GM12878 (cell line): Measurements from ENCODE around the gene PMF1. TPM values are rescaled to one million over a fixed set of nuclear protein-coding genes. Genes with fewer than 3 reads are reported as not detected.

Source experiments
- ATAC-seq: fragments of 200-7000 bp; cut with Tn5 transposase; 3 replicates; pipeline ENCODE4 v1.9.1; 2020; ENCODE audit warnings: mild to moderate bottlenecking, moderate library complexity
- BruUV-seq: library from RNA; stranded (reverse); fragments of 400-500 nt; replicated peaks from 2 replicates; lab custom pipeline; 2021; lab: Mats Ljungman, UMichigan
- CTCF ChIA-PET: fragments of 300-600 bp; sonication (Branson Sonifier 250); formaldehyde crosslinking; extraction: SDS; loops from one replicate; lab custom pipeline; 2021; ENCODE audit warnings: inconsistent platforms; lab: Yijun Ruan, JAX
- POLR2A ChIA-PET: fragments of 350-600 bp; formaldehyde crosslinking; extraction: SDS; loops from one replicate; lab custom pipeline; 2021; ENCODE audit warnings: inconsistent platforms; lab: Charles Lee
- RAD21 ChIA-PET: fragments of 300-600 bp; sonication (Branson Sonifier 250); formaldehyde crosslinking; loops from one replicate; lab custom pipeline; 2023; ENCODE audit warnings: antibody characterized with exemption; ENCODE audit not compliant: unreplicated experiment; lab: Charles Lee
- SMC1A ChIA-PET: fragments of 300-600 bp; sonication (Branson Sonifier 250); formaldehyde crosslinking; loops from one replicate; lab custom pipeline; 2023; ENCODE audit not compliant: unreplicated experiment, uncharacterized antibody; lab: Charles Lee
- DNase-seq: peaks from one replicate; pipeline ENCODE4 v3.0.0-alpha.2; 2011; ENCODE audit warnings: low read depth, low spot score
- FAIRE-seq: peaks from 3 replicates; lab custom pipeline; 2011; peaks lifted over from hg19 to GRCh38; lab: Jason Lieb, UNC
- H2AFZ ChIP-seq: 2 replicates; pipeline ENCODE4 v1.6.0; 2011; ENCODE audit warnings: low read depth, low read length, control low read depth; ENCODE audit not compliant: control insufficient read depth
- H3K27ac ChIP-seq: 2 replicates; pipeline ENCODE4 v1.5.1; 2011; ENCODE audit warnings: control low read depth; ENCODE audit not compliant: control insufficient read depth, insufficient read depth
- H3K27me3 ChIP-seq, 2 experiments: replicated peaks in 1 of 2; 2 replicates each; pipeline versions ENCODE4 v1.6.0 to v1.6.1; 2011; ENCODE audit warnings: low read length in 1 of 2; ENCODE audit not compliant: control insufficient read depth in 2 of 2, insufficient read depth in 2 of 2
- H3K36me3 ChIP-seq, 2 experiments: 2 replicates each; pipeline ENCODE4 v1.5.1; 2011; ENCODE audit warnings: low read length in 1 of 2; ENCODE audit not compliant: control insufficient read depth in 2 of 2, insufficient read depth in 2 of 2
- H3K4me1 ChIP-seq: 2 replicates; pipeline ENCODE4 v1.6.1; 2011; ENCODE audit warnings: mild to moderate bottlenecking, low read length, moderate library complexity, mixed read lengths; ENCODE audit not compliant: control insufficient read depth, insufficient read depth
- H3K4me2 ChIP-seq: 2 replicates; pipeline ENCODE4 v1.6.0; 2011; ENCODE audit warnings: control low read depth; ENCODE audit not compliant: control insufficient read depth, insufficient read depth
- H3K4me3 ChIP-seq: fragments of 200-600 bp; sonication (generic); 2 replicates; pipeline ENCODE4 v1.5.1; 2016
- H3K79me2 ChIP-seq: 2 replicates; pipeline ENCODE4 v1.6.0; 2011; ENCODE audit warnings: low read length; ENCODE audit not compliant: control insufficient read depth, insufficient read depth
- H3K9ac ChIP-seq: 2 replicates; pipeline ENCODE4 v1.8.0; 2011; ENCODE audit warnings: low read length, control low read depth, mixed read lengths; ENCODE audit not compliant: control insufficient read depth, insufficient read depth
- H3K9me3 ChIP-seq: replicated peaks from 3 replicates; pipeline ENCODE4 v1.5.1; 2011; ENCODE audit warnings: mild to moderate bottlenecking, low read length; ENCODE audit not compliant: control insufficient read depth, insufficient read depth
- H4K20me1 ChIP-seq: 2 replicates; pipeline ENCODE4 v1.6.0; 2011; ENCODE audit not compliant: control insufficient read depth, insufficient read depth
- ATF2 ChIP-seq: IDR thresholded peaks from 2 replicates; pipeline ENCODE4 v1.6.1; 2012; ENCODE audit warnings: low read length, inconsistent platforms
- BRCA1 ChIP-seq: IDR thresholded peaks from 2 replicates; pipeline ENCODE4 v1.6.1; 2011; ENCODE audit warnings: low read depth, low read length, improper control_type of control experiment
- IKZF2 ChIP-seq, 2 experiments: fragments of 450-650 bp; IDR thresholded peaks; 2 replicates each; pipeline ENCODE4 v1.6.1; 2017; ENCODE audit warnings: mild to moderate bottlenecking in 2 of 2, moderate library complexity in 2 of 2
- NRF1 ChIP-seq: conservative IDR thresholded peaks from 2 replicates; pipeline ENCODE4 v1.6.1; 2011; ENCODE audit warnings: mild to moderate bottlenecking, low read depth, low read length, improper control_type of control experiment
- RELA ChIP-seq: fragments of 450-650 bp; IDR thresholded peaks from 2 replicates; pipeline ENCODE4 v1.8.0; 2014; ENCODE audit warnings: borderline replicate concordance; ENCODE audit not compliant: partially characterized antibody
- SIN3A ChIP-seq: IDR thresholded peaks from 2 replicates; pipeline ENCODE4 v1.6.1; 2012; ENCODE audit warnings: low read depth, low read length, improper control_type of control experiment
- USF1 ChIP-seq: IDR thresholded peaks from 2 replicates; pipeline ENCODE4 v1.6.1; 2011; ENCODE audit warnings: borderline replicate concordance, low read depth, mild to moderate bottlenecking, moderate library complexity, mixed read lengths, low read length; ENCODE audit not compliant: insufficient read depth; ENCODE audit errors: extremely low read length
- YBX1 ChIP-seq: fragments of 450-650 bp; IDR thresholded peaks from 2 replicates; pipeline ENCODE4 v1.6.1; 2016; ENCODE audit warnings: antibody characterized with exemption
- ZNF207 ChIP-seq: fragments of 450-650 bp; IDR thresholded peaks from 2 replicates; pipeline ENCODE4 v1.6.1; 2014; ENCODE audit warnings: antibody characterized with exemption, mild to moderate bottlenecking, borderline replicate concordance
- WGBS: methylation state at CpG from one replicate; pipeline ENCODE4 v1.1.6; 2016; ENCODE audit warnings: low lambda C conversion rate; ENCODE audit not compliant: insufficient replicate concordance, insufficient coverage; ENCODE audit errors: missing lambda C conversion rate; 5-methylcytosine and 5-hydroxymethylcytosine counted together
- in situ Hi-C: fragments of 300-500 bp; cut with MboI; formaldehyde crosslinking; loops from 9 replicates; pipeline ENCODE4 v1.14.3; 2018; ENCODE audit warnings: mixed read lengths
- intact Hi-C: fragments of 100-400 bp; cut with micrococcal nuclease; formaldehyde crosslinking; loops from one replicate; pipeline ENCODE4 v1.14.2; 2022; ENCODE audit not compliant: unreplicated experiment
- polyA plus RNA-seq, 11 experiments: library from polyadenylated mRNA; depleted of rRNA in 4 of 11; unstranded in 6 of 11; stranded (reverse) in 5 of 11; fragments of >200 nt; fragmentation: Nextera tagmentation in 4 of 11; fragmentation: Illumina TruSeq in 1 of 11; extraction: Ambion mirVana in 4 of 11; extraction: Trizol in 1 of 11; gene quantifications; 1 replicate in 1 of 11; 2 replicates in 10 of 11; pipeline versions ENCODE4 v1.2.1 to v1.2.3, GENCODE V29; 2011 to 2016; ENCODE audit warnings: inconsistent platforms in 2 of 11, missing spikeins in 2 of 11, low read depth in 1 of 11
- total RNA-seq, 4 experiments: library from RNA; depleted of rRNA in 3 of 4; stranded (reverse); fragments of >200 nt in 3 of 4; fragmentation: Illumina TruSeq in 1 of 4; extraction: Trizol in 1 of 4; gene quantifications; 2 replicates each; pipeline versions ENCODE4 v1.2.1 to v1.2.3, GENCODE V29; 2013 to 2021

Gene PMF1
- total and polyA plus RNA-seq, 10 of the 15 experiments (the other 5 are each of a cell fraction or from before 2014, with no cell fraction given) = 6.7 to 105 (median 67.3) TPM

- H4K20me1 ChIP-seq = no peaks in the 10 kb centered on the region
- no peak for TF ChIP-seq BRCA1
- ChIA-PET POLR2A (no interaction called here), RAD21 (no interaction called here), SMC1A (interaction anchor here (0.9 to 1.1 kb wide), 2 partner anchors 12 to 57 kb away, joined by 3 read pairs; no protein-coding TSS in a partner anchor), CTCF (no interaction called here)
- peaks cover 4% of the 10 kb centered on the region for H3K9me3 ChIP-seq
- no peak for FAIRE-seq
- H3K27me3 ChIP-seq = no peaks in the 10 kb centered on the region
- DNase-seq = no peak
- H3K4me2 ChIP-seq = no peak overlapping the region
- H3K27ac ChIP-seq = no peak overlapping the region
- H3K4me3 ChIP-seq = no peak overlapping the region
- peaks cover 2 to 12% of the 10 kb centered on the region in 2 experiments; a peak in 3 of 4 replicates for H3K36me3 ChIP-seq
- BruUV-seq = no TSS peak
- H3K9ac ChIP-seq = no peak overlapping the region
- over 99% methylated on average over 5 of the region's 5 CpGs for WGBS
- H3K79me2 ChIP-seq = no peaks in the 10 kb centered on the region
- intact Hi-C loops (no loop called here), in situ Hi-C loops (no loop called here)
- ATAC-seq = no peak
- no peak overlapping the region for H2AFZ ChIP-seq
- H3K4me1 ChIP-seq = no peaks in the 10 kb centered on the region
Observed at GRCh38 chr1:156167536-156167935, 45.3 kb upstream of the PMF1 start.

- CTCF ChIA-PET = no interaction called here
- Histone ChIP-seq H3K4me3 (no peak overlapping the region), H3K4me1 (no peaks in the 10 kb centered on the region; the same call in 1 of the 2 replicates), H3K4me2 (no peak overlapping the region), H3K27me3 (no peaks in the 10 kb centered on the region), H3K27ac (no peak overlapping the region), H4K20me1 (no peaks in the 10 kb centered on the region), H2AFZ (no peak overlapping the region), H3K9me3 (no peaks in the 10 kb centered on the region), H3K9ac (no peak overlapping the region), H3K36me3 (peaks cover 6 to 24% of the 10 kb centered on the region in 2 experiments), H3K79me2 (no peaks in the 10 kb centered on the region)
- RAD21 ChIA-PET = interaction anchor here (0.6 to 1.1 kb wide), 2 partner anchors 8 to 16 kb away, joined by 3 read pairs; no protein-coding TSS in a partner anchor
- FAIRE-seq = no peak
- SMC1A ChIA-PET = interaction anchor here (1.4 kb wide), 1 partner anchor 43 kb away, joined by 3 read pairs; no protein-coding TSS in a partner anchor
- in situ Hi-C loops = no loop called here
- POLR2A ChIA-PET = interaction anchor here (3.2 kb wide), 1 partner anchor 13 kb away, joined by 10 read pairs; no protein-coding TSS in a partner anchor
- ATAC-seq = no peak
- DNase-seq = no peak
- WGBS = 85% methylated on average over 9 of the region's 9 CpGs
- BruUV-seq = no TSS peak
- intact Hi-C loops = no loop called here
- no peak for TF ChIP-seq USF1
- no peak for TF ChIP-seq SIN3A
- no peak for TF ChIP-seq ZNF207
- TF ChIP-seq ATF2 = no peak
- TF ChIP-seq RELA = no peak
- TF ChIP-seq YBX1 = no peak
- no peak for TF ChIP-seq IKZF2 (IDR thresholded peaks at IDR 0.05)
- no peak for TF ChIP-seq NRF1
Observed at GRCh38 chr1:156172696-156173470, 39.9 kb upstream of the PMF1 start.
